22Rv1 (cell line): ENCODE data around the gene MGRN1.

Experiments used
- H3K27ac ChIP-seq: fragments of 450-650 bp; 2 replicates; pipeline ENCODE4 v1.5.1; 2017
- ZFX ChIP-seq: fragments of 450-650 bp; IDR thresholded peaks from 2 replicates; pipeline ENCODE4 v1.6.1; 2017; ENCODE audit warnings: antibody characterized with exemption, borderline replicate concordance
- TF ChIP-seq, protein P1 (sequence below): fragments of 450-650 bp; IDR thresholded peaks from 2 replicates; pipeline ENCODE4 v1.5.1; 2017; ENCODE audit warnings: mild to moderate bottlenecking

Gene MGRN1

DNA sequence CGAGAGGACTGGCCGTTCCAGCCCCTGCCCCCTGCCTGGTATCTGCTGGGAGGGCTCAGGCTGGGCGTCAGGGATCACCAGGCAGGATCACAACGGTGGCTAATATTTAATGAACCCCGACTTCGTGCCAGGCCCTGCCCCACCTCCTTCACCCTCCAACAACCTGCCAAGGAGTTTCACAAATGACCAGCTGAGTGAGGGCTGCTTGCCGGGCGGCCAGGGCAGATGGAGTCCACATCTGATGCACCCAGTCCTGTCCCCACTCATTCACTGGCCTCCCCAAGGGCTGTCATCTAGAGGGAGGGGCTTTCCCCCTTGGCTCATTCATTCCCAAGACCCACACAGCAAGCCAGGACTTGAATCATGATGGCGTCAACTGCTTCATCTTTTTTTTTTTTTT, 27.5 kb upstream of the MGRN1 start:
- TF ChIP-seq ZFX = no peak
- TF ChIP-seq, protein P1, sequence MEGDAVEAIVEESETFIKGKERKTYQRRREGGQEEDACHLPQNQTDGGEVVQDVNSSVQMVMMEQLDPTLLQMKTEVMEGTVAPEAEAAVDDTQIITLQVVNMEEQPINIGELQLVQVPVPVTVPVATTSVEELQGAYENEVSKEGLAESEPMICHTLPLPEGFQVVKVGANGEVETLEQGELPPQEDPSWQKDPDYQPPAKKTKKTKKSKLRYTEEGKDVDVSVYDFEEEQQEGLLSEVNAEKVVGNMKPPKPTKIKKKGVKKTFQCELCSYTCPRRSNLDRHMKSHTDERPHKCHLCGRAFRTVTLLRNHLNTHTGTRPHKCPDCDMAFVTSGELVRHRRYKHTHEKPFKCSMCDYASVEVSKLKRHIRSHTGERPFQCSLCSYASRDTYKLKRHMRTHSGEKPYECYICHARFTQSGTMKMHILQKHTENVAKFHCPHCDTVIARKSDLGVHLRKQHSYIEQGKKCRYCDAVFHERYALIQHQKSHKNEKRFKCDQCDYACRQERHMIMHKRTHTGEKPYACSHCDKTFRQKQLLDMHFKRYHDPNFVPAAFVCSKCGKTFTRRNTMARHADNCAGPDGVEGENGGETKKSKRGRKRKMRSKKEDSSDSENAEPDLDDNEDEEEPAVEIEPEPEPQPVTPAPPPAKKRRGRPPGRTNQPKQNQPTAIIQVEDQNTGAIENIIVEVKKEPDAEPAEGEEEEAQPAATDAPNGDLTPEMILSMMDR = no peak
- H3K27ac ChIP-seq = no peak overlapping the region

DNA sequence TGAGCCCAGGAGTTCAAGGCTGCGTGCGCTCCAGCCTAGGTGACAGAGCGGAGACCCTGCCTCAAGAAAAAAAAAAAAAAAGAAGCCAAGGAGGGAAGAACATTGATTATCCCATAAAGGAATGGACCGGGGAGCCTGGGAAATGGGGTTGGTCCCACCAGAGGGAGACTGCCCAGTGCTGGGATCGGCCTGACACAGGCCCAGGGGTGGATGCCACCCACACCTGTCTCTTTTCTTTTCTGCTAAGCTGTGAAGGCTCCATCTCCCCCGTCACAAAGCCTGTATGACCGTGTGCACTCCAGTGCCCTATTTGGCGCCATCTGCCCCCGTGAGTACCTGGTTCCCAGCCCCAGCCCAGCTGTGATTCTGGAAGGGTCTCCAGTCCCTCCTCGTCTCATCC, 25.6 kb upstream of the MGRN1 start:
- TF ChIP-seq, protein P1 = no peak
- TF ChIP-seq ZFX = no peak
- H3K27ac ChIP-seq = no peak overlapping the region

DNA sequence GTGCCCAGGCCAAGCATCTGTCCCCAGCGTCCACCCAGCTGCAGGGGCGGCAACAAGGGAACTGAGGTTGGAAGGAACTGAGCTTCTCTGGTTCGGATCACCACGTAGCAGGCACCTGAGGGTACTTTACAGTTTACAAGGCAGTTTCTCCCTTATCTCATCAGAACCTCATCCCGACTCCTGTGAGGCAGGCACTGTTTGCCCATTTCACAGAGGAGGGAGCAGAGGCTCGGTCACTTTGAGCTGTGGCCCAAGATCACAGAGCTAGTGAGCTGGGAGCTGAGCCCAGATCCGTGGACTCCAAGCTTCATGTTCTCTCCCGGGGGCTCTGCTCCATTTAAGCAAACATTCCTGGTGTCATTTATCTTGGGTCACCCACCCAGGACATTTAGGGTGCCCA, 25.1 kb upstream of the MGRN1 start:
- H3K27ac ChIP-seq = no peak overlapping the region
- TF ChIP-seq ZFX = no peak

DNA sequence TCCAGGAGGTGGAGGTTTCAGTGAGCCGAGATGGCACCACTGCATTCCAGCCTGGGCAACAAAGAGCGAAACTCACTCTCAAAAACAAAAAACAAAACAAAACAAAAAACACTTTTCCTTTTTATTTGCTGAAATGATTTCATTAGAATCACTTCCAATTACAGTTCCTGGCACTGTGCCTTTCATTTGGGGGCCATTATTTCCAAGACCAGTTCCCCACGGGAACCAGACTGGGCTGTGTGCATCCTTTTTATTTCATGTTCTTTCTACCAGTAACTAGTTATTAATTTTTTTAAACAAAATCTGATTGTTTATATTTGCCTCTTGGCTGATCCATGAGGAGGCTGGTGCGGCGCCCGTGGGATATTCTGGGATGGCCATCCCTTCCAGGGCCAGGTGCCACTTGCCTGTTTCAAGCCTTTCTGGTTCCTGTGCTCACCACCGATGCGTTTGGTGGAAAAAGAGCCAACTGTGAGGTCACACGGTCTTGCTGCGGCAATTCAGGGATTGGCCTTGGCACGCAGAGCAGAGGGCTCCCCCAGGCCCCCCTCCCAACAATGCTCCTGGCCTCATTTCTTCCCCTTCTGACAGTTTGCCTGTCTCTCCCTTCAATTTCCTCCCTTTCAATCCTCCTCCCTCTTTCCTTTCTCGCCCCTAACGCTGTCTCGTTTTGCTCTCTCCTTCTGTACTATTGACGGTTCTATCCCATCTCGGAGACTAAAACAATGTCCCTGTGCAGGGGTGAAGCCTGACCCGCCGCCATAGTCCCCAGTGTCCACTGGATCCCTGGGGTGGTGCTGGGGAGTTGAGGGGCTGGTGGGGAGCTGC, 23.4 kb upstream of the MGRN1 start:
- no peak overlapping the region for H3K27ac ChIP-seq
- TF ChIP-seq, protein P1 = no peak
- TF ChIP-seq ZFX = no peak

DNA sequence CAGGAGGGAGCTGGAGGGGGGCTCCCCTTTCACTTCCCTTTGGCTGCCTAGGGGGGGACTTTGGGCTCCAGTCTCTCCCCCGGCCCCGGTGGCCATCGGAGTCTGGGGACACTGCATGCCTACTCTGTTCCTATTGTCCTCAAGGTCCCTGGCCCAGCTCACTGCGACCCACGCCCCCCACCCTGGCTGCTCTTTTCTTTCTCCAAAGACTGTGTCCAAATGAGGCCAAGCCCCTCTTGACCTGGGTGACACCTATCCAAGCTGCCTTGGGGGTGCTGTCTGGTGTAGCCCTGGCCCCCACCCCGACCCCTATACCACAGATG, 22.8 kb upstream of the MGRN1 start:
- TF ChIP-seq ZFX = no peak
- TF ChIP-seq, protein P1 = no peak

DNA sequence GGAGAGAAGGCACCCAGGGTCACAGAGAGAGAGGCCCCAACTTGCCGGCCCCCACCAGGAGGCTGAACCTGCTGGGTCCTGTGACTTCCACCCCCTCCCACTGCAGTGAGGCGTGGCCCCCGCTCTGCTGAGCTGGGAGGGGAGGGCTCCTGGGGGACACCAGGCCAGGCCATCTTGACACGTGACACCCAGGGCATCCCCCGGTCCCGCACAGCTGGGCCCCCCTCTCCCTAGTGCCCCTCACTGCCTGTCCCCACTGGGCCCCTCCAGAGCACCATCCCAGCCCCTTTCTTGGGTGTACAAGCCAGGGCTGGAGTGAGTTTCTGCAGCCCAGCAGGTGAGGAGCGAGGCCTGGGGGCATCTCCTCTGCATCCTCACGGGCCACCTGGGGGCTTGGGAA, 22.3 kb upstream of the MGRN1 start:
- no peak overlapping the region for H3K27ac ChIP-seq
- TF ChIP-seq, protein P1 = no peak
- no peak for TF ChIP-seq ZFX

More for the DNA sequence above, 22.8 kb upstream of the MGRN1 start:
- no peak overlapping the region for H3K27ac ChIP-seq

DNA sequence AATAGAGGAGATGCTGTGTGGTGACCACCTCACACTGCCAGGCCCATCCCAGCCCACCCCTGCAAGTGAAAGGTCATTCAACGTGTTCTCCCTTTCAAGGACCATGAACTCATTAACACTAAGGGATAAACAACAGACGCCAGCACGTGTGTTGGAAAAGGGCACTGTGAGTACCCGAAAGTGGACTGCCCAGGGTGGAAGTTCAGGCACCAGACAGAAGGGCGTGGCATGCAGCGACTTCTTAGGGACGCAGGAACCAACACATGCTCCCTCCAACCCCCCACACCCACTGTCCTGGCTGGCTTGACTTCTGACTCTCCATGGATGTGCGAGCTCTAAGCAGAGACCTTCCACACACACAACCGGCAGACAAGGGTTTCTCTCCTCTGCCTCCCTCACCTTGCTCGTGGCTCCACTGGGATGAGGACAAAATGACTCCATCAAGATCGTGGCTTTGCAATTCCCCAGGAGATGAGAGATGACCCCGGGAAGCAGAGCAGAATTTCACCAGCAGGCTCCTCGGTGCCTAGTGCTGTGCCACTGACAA, 20.9 kb upstream of the MGRN1 start:
- H3K27ac ChIP-seq = no peak overlapping the region
- TF ChIP-seq ZFX = no peak
- TF ChIP-seq, protein P1 = no peak
